Mesothelial cell of epicardium (in vitro differentiated cells): ENCODE measurements around the gene CDKN2B-AS1. TPM values are rescaled to one million over a fixed set of nuclear protein-coding genes. Genes with fewer than 3 reads are reported as not detected.

ENCODE experiments used
- DNase-seq, 2 experiments: peaks; one replicate each; pipeline ENCODE4 v3.0.0; 2021; ENCODE audit warnings: low spot score in 2 of 2; ENCODE audit not compliant: unreplicated experiment in 2 of 2
- H3K27ac Mint-ChIP-seq: 2 replicates; pipeline ENCODE4 v1.8.0; 2021; ENCODE audit warnings: mixed read lengths
- H3K27me3 Mint-ChIP-seq: 2 replicates; pipeline ENCODE4 v1.8.0; 2021; ENCODE audit warnings: low read depth, mixed read lengths
- H3K36me3 Mint-ChIP-seq: 2 replicates; pipeline ENCODE4 v1.8.0; 2021; ENCODE audit warnings: mixed read lengths
- H3K4me1 Mint-ChIP-seq: 2 replicates; pipeline ENCODE4 v1.8.0; 2021; ENCODE audit warnings: mixed read lengths
- H3K4me3 Mint-ChIP-seq: 2 replicates; pipeline ENCODE4 v1.8.0; 2021; ENCODE audit warnings: mild to moderate bottlenecking, moderate library complexity, mixed read lengths
- H3K9me3 Mint-ChIP-seq: 2 replicates; pipeline ENCODE4 v1.8.0; 2021; ENCODE audit warnings: mixed read lengths
- total RNA-seq: library from RNA; stranded (reverse); gene quantifications from 3 replicates; pipeline ENCODE4 v1.2.1, GENCODE V29; 2021
- TF ChIP-seq, protein P1 (sequence below): fragments of 200-600 bp; sonication (generic); IDR thresholded peaks from one replicate; pipeline ENCODE4 v1.5.0; 2021; ENCODE audit warnings: antibody characterized with exemption; ENCODE audit not compliant: unreplicated experiment

Gene CDKN2B-AS1
- total RNA-seq, 1 donor from 2014 or later: 10.8 TPM

DNA sequence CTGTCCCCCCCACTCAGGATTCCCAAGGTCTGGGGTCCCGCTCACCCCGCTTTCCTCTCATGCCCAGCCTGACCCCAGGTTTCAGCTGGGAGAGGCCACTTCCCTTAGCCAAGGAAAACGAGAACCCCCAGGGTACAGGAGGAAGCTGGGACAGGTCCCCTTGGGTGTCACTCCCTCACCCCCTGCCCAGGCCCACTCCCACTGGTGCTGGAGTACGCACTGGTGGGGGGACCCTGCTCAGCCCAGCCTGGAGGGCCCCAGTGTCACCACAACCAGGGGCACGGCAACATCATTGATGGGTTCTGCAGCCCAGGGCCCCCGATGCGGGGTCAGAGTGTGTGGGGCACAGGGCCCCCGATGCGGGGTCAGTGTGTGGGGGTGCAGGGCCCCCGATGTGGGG, 159.5 kb downstream of the CDKN2B-AS1 start:
- Mint-ChIP-seq H3K27ac (no peak overlapping the region), H3K27me3 (no peaks in the 10 kb centered on the region), H3K4me3 (no peak overlapping the region), H3K36me3 (no peaks in the 10 kb centered on the region), H3K9me3 (no peaks in the 10 kb centered on the region), H3K4me1 (peaks cover 53% of the 10 kb centered on the region)
- DNase-seq: no peak
- TF ChIP-seq, protein P1, sequence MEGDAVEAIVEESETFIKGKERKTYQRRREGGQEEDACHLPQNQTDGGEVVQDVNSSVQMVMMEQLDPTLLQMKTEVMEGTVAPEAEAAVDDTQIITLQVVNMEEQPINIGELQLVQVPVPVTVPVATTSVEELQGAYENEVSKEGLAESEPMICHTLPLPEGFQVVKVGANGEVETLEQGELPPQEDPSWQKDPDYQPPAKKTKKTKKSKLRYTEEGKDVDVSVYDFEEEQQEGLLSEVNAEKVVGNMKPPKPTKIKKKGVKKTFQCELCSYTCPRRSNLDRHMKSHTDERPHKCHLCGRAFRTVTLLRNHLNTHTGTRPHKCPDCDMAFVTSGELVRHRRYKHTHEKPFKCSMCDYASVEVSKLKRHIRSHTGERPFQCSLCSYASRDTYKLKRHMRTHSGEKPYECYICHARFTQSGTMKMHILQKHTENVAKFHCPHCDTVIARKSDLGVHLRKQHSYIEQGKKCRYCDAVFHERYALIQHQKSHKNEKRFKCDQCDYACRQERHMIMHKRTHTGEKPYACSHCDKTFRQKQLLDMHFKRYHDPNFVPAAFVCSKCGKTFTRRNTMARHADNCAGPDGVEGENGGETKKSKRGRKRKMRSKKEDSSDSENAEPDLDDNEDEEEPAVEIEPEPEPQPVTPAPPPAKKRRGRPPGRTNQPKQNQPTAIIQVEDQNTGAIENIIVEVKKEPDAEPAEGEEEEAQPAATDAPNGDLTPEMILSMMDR: no peak

DNA sequence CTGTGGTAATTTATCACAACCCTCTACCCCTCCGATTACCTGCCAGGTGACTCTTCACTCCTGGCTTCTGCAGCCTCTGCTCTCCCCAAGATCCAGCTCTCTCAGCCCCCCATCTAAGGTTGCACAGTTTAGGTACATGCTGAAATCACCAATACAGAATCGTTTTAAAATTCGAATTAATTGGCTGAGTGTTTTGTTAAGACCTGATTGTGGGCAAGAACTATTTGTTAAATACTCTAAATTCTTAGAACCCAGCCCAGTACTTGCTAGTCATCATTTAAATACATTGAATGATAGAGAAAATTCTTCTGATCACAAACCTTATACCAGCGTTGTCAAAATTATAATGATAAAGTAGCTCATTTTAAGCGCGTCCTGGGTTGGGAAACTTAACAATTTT, 162.0 kb downstream of the CDKN2B-AS1 start:
- H3K36me3 Mint-ChIP-seq: no peaks in the 10 kb centered on the region
- H3K27me3 Mint-ChIP-seq: no peaks in the 10 kb centered on the region
- H3K27ac Mint-ChIP-seq: peak overlapping the region; percentile 81
- TF ChIP-seq, protein P1: no peak
- H3K9me3 Mint-ChIP-seq: no peaks in the 10 kb centered on the region
- H3K4me1 Mint-ChIP-seq: peaks cover 60% of the 10 kb centered on the region
- no peak for DNase-seq
- H3K4me3 Mint-ChIP-seq: no peak overlapping the region

DNA sequence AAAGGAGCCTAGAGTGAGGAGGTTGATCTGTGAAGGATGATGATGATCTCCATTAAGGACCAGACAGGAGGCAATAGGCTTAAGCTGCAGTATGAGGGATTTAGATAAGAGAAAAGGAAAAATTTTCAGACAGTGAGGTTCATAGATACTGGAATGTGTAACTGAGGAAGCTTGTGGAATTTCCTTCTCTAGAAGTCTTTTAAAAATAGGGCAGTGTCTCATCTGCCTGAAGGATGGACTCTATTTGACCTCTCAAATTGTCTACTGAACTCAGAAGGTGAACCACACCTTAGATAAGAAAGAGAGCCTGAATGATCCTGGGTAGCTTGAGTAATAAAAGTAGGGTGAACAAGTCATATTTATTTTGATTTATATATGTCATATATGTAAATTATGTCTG, 162.7 kb downstream of the CDKN2B-AS1 start:
- Mint-ChIP-seq H3K27ac (peak overlapping the region; percentile 81), H3K4me3 (no peak overlapping the region), H3K27me3 (no peaks in the 10 kb centered on the region), H3K36me3 (no peaks in the 10 kb centered on the region), H3K9me3 (no peaks in the 10 kb centered on the region), H3K4me1 (peaks cover 62% of the 10 kb centered on the region)
- DNase-seq: no peak
- TF ChIP-seq, protein P1: no peak

DNA sequence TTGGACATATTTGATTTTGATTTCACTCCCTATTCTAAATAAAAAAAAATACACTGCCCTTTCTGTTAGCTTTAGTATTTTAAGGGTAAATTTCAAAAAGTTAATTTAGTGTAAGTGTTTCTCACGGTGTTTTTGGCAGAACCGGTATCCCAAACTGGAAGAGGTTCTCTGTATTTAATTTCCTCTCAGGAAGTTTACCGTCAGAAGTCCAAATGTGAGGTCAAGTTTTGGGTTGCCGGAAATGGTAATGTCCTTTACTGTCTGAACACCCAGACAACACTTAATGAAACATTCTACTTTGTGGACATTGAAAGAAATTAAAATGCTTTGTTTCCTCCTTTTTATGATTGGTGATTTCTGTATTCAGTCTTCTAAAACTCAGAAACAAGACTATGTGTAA, 163.2 kb downstream of the CDKN2B-AS1 start:
- no peaks in the 10 kb centered on the region for H3K27me3 Mint-ChIP-seq
- TF ChIP-seq, protein P1: no peak
- peak overlapping the region; percentile 81 for H3K27ac Mint-ChIP-seq
- H3K9me3 Mint-ChIP-seq: no peaks in the 10 kb centered on the region
- no peak overlapping the region for H3K4me3 Mint-ChIP-seq
- no peaks in the 10 kb centered on the region for H3K36me3 Mint-ChIP-seq
- DNase-seq: no peak
- peaks cover 59% of the 10 kb centered on the region for H3K4me1 Mint-ChIP-seq

DNA sequence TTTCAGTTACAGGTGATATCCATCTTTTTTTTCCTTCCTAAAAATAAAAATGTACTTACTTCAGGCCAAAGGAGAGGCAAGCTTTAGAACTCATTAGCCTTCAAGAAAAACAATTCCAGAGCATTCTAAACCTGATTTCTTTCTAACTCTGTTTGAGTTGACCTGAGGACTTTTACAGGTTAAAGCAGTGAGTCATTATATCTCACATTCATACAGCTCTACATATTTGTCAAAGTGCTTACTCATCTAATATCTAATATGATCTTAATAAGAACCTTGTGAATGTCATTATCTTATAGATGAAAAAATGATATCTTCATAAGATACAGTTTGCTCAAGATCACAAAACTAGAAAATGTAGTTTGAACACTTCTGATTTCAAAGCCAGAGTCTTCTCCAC, 163.7 kb downstream of the CDKN2B-AS1 start:
- no peaks in the 10 kb centered on the region for H3K36me3 Mint-ChIP-seq
- no peak for DNase-seq
- H3K4me1 Mint-ChIP-seq: peaks cover 57% of the 10 kb centered on the region
- TF ChIP-seq, protein P1: no peak
- no peak overlapping the region for H3K4me3 Mint-ChIP-seq
- H3K27me3 Mint-ChIP-seq: no peaks in the 10 kb centered on the region
- H3K9me3 Mint-ChIP-seq: no peaks in the 10 kb centered on the region
- peak overlapping the region; percentile 81 for H3K27ac Mint-ChIP-seq

DNA sequence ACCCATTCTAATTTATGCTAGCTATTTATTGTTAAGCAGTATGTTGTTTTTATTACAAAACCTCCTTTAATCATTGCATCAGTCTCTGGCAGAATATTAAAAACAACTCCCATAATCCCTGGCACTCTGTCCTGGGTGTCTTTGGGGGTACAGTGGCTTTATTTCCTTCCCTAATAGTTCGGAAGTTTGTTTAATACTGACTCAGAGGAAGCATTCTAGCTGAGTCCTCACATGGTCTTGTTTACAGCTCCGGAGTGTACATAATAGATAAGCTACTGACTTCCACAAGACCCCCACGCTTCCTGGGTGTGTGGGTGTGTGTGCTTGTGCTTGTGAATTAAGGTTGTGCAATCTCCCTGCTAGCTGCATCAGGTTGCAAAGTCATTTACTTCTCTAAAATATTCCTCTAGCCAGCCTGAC, 164.3 kb downstream of the CDKN2B-AS1 start:
- Mint-ChIP-seq H3K4me1 (peaks cover 55% of the 10 kb centered on the region), H3K4me3 (no peak overlapping the region), H3K9me3 (no peaks in the 10 kb centered on the region), H3K27me3 (no peaks in the 10 kb centered on the region), H3K36me3 (no peaks in the 10 kb centered on the region), H3K27ac (peak overlapping the region; percentile 81)
- DNase-seq: no peak
- TF ChIP-seq, protein P1: no peak
